Measurements from ENCODE around the gene PLCD3. TPM values are rescaled to one million over a fixed set of nuclear protein-coding genes. Genes with fewer than 3 reads are reported as not detected.

Gene PLCD3
- total and polyA plus RNA-seq, 2 donors (not counting 1 experiment from before 2014, with no cell fraction given), result 32.8 to 59.8 TPM

GRCh38 chr17:45123076-45123770 is 9.1 kb downstream of the PLCD3 start:
- H3K27me3 ChIP-seq (ENCODE audit: control insufficient read depth, insufficient read depth, low read length), result no peaks in the 10 kb centered on the region
- H2AFZ ChIP-seq (ENCODE audit: low read length), result no peak overlapping the region
- H4K20me1 ChIP-seq (ENCODE audit: control insufficient read depth, extremely low read depth, insufficient read depth, low read length), result no peaks in the 10 kb centered on the region
- peak overlapping the region; percentile 88 for H3K27ac ChIP-seq (ENCODE audit: insufficient read depth, low read length)
- H3K9ac ChIP-seq (ENCODE audit: insufficient read depth, low read length), result no peak overlapping the region
- H3K4me3 ChIP-seq (replicated peaks in 1 of 4; ENCODE audit: control extremely low read depth in 1 of 4, insufficient read depth in 1 of 4, low read depth in 3 of 4, low read length in 4 of 4), result no peak overlapping the region
- TF ChIP-seq, protein P1, sequence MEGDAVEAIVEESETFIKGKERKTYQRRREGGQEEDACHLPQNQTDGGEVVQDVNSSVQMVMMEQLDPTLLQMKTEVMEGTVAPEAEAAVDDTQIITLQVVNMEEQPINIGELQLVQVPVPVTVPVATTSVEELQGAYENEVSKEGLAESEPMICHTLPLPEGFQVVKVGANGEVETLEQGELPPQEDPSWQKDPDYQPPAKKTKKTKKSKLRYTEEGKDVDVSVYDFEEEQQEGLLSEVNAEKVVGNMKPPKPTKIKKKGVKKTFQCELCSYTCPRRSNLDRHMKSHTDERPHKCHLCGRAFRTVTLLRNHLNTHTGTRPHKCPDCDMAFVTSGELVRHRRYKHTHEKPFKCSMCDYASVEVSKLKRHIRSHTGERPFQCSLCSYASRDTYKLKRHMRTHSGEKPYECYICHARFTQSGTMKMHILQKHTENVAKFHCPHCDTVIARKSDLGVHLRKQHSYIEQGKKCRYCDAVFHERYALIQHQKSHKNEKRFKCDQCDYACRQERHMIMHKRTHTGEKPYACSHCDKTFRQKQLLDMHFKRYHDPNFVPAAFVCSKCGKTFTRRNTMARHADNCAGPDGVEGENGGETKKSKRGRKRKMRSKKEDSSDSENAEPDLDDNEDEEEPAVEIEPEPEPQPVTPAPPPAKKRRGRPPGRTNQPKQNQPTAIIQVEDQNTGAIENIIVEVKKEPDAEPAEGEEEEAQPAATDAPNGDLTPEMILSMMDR (conservative IDR thresholded peaks at IDR 0.05 in 1 of 2, IDR thresholded peaks at IDR 0.05 in 1 of 2; ENCODE audit: low read depth in 1 of 2, low read length in 2 of 2), result no peak
- no peak for TF ChIP-seq EZH2 (IDR thresholded peaks at IDR 0.05; ENCODE audit: low read length, missing control alignments)
- peaks cover 24% of the 10 kb centered on the region for H3K4me1 ChIP-seq (ENCODE audit: control insufficient read depth, extremely low read depth, insufficient read depth, low read length)
- H3K9me3 ChIP-seq (ENCODE audit: control insufficient read depth, insufficient read depth, low read depth, low read length), result no peaks in the 10 kb centered on the region
- H3K4me2 ChIP-seq (ENCODE audit: extremely low read depth, insufficient read depth, low read length), result peak overlapping the region; percentile 26
- DNase-seq (ENCODE audit: low read depth in 2 of 2), result no peak
- peaks cover 17% of the 10 kb centered on the region for H3K79me2 ChIP-seq (ENCODE audit: control insufficient read depth, insufficient read depth, low read length)
- H3K36me3 ChIP-seq (ENCODE audit: control insufficient read depth, insufficient read depth, low read length), result peaks cover 1% of the 10 kb centered on the region

DNA sequence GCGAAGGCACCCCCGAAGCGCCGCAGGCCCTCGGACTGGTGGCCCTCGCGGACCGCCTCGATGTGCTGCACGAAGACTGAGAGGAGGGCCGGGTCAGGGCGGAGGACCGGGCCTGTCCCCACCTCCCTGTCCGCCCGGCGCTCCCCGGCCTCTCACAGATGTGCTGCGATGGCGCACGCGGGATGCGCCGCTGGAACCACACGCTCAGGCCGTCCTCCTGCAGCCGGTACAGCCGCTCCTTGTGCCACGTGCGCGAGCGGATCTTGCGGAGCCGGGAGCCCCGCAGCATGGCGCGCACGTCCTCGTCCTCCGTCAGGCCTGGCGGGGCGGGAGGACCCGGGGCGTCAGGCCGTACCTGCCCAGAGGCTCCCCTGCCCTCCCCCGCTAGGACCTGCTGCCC is 11.3 kb downstream of the PLCD3 start:
- no peak overlapping the region for H2AFZ ChIP-seq (ENCODE audit: low read length)
- H4K20me1 ChIP-seq (ENCODE audit: control insufficient read depth, extremely low read depth, insufficient read depth, low read length), result no peaks in the 10 kb centered on the region
- peaks cover 13% of the 10 kb centered on the region for H3K79me2 ChIP-seq (ENCODE audit: control insufficient read depth, insufficient read depth, low read length)

GRCh38 chr17:45120558-45120957 is 11.8 kb downstream of the PLCD3 start:
- Histone ChIP-seq H3K4me2 (ENCODE audit: extremely low read depth, insufficient read depth, low read length) (no peak overlapping the region), H3K4me3 (replicated peaks in 1 of 4; ENCODE audit: control extremely low read depth in 1 of 4, insufficient read depth in 1 of 4, low read depth in 3 of 4, low read length in 4 of 4) (no peak overlapping the region), H3K4me1 (ENCODE audit: control insufficient read depth, extremely low read depth, insufficient read depth, low read length) (peaks cover 14% of the 10 kb centered on the region), H3K79me2 (ENCODE audit: control insufficient read depth, insufficient read depth, low read length) (peaks cover 11% of the 10 kb centered on the region), H3K27me3 (ENCODE audit: control insufficient read depth, insufficient read depth, low read length) (no peaks in the 10 kb centered on the region), H3K9ac (ENCODE audit: insufficient read depth, low read length) (no peak overlapping the region), H3K9me3 (ENCODE audit: control insufficient read depth, insufficient read depth, low read depth, low read length) (no peaks in the 10 kb centered on the region), H3K27ac (ENCODE audit: insufficient read depth, low read length) (no peak overlapping the region), H3K36me3 (ENCODE audit: control insufficient read depth, insufficient read depth, low read length) (peaks cover 6% of the 10 kb centered on the region), H2AFZ (ENCODE audit: low read length) (no peak overlapping the region), H4K20me1 (ENCODE audit: control insufficient read depth, extremely low read depth, insufficient read depth, low read length) (no peaks in the 10 kb centered on the region)
- TF ChIP-seq, protein P1 (conservative IDR thresholded peaks at IDR 0.05 in 1 of 2, IDR thresholded peaks at IDR 0.05 in 1 of 2; ENCODE audit: low read depth in 1 of 2, low read length in 2 of 2), result no peak
- no peak for TF ChIP-seq EZH2 (IDR thresholded peaks at IDR 0.05; ENCODE audit: low read length, missing control alignments)
- no peak for DNase-seq (ENCODE audit: low read depth in 2 of 2)

More for the DNA sequence above, 11.3 kb downstream of the PLCD3 start:
- no peaks in the 10 kb centered on the region for H3K9me3 ChIP-seq (ENCODE audit: control insufficient read depth, insufficient read depth, low read depth, low read length)
- no peaks in the 10 kb centered on the region for H3K27me3 ChIP-seq (ENCODE audit: control insufficient read depth, insufficient read depth, low read length)
- TF ChIP-seq, protein P1 (conservative IDR thresholded peaks at IDR 0.05 in 1 of 2, IDR thresholded peaks at IDR 0.05 in 1 of 2; ENCODE audit: low read depth in 1 of 2, low read length in 2 of 2), result no peak
- no peak for TF ChIP-seq EZH2 (IDR thresholded peaks at IDR 0.05; ENCODE audit: low read length, missing control alignments)
- no peak overlapping the region for H3K9ac ChIP-seq (ENCODE audit: insufficient read depth, low read length)
- H3K4me3 ChIP-seq (replicated peaks in 1 of 4; ENCODE audit: control extremely low read depth in 1 of 4, insufficient read depth in 1 of 4, low read depth in 3 of 4, low read length in 4 of 4), result no peak overlapping the region
- DNase-seq (ENCODE audit: low read depth in 2 of 2), result no peak
- H3K27ac ChIP-seq (ENCODE audit: insufficient read depth, low read length), result no peak overlapping the region
- H3K4me2 ChIP-seq (ENCODE audit: extremely low read depth, insufficient read depth, low read length), result no peak overlapping the region
- peaks cover 6% of the 10 kb centered on the region for H3K36me3 ChIP-seq (ENCODE audit: control insufficient read depth, insufficient read depth, low read length)
- peaks cover 14% of the 10 kb centered on the region for H3K4me1 ChIP-seq (ENCODE audit: control insufficient read depth, extremely low read depth, insufficient read depth, low read length)
